Stimulated activated CD4-positive, alpha-beta T cell treated with anti-CD3 and anti-CD28 coated beads, TNF-alpha, amount 100 ng/mL, for 24 hours (primary cell): Measurements from ENCODE around the gene TDG.
A peak's percentile ranks its signal among the peaks of the same experiment; 100 is the strongest.

Source experiments
- DNase-seq, 3 experiments: peaks; one replicate each; pipeline ENCODE4 v3.0.0-alpha.2; 2020; ENCODE audit warnings: low read depth in 3 of 3

Gene TDG

DNA sequence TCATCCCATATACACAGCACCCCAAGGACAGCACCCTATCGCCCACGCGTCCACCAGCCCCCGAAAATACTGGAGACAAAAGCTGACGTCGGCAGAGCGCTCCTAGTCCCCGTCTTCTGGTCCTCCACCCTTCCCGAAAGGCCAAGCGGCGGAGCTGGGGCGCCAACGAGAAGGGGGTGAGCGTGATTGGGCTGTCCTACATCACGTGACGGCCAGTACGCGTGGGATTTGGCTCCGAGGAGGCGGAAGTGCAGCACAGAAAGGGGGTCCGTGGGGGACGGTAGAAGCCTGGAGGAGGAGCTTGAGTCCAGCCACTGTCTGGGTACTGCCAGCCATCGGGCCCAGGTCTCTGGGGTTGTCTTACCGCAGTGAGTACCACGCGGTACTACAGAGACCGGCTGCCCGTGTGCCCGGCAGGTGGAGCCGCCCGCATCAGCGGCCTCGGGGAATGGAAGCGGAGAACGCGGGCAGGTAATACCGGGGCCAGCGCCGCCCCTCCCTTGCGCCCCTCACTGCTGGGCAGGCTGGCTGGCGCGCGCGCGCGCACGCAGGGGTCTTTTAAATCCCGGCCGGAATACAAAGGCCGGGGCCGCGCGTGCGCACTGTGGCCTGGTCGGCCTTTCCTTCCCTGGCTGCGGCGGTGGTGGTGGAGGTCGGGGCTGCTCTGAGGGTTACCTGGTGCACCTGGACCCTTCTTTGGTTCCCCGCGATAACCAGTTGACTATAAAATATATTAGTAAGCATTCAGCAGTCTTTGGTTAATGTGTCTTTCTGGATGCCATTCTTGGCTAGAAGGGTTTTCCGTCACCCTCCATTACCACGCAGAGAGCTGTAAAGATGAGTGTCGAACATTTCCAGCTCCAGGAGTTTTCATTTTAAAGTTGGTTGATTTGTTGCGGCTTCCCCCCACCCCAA lies at the start of gene TDG:
TSS of gene TDG (plus strand) at position 283 of the 915 bp plus-strand sequence. CDS start at position 449, 166 bp downstream.
- DNase-seq, result peak; percentile 87 to 96 (median 95)

DNA sequence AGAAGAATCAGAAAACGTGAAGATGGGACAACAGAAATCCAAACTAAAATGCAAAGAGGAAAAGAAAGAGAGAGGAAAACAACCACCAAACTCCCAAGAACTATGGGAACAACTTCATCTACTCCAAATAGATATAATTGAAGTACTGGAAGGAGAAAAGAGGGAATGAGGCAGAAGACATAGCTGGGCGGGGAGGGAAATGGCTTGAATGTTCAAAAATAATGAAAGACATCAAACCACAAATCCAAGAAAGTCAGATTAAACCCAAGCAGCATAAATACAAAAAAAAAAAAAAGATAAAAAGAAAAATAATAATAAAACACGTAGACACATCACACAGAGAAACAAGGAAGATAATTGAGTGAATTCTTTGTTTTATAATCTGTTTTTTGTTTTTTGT lies 47.8 kb upstream of the TDG start:
- no peak for DNase-seq

DNA sequence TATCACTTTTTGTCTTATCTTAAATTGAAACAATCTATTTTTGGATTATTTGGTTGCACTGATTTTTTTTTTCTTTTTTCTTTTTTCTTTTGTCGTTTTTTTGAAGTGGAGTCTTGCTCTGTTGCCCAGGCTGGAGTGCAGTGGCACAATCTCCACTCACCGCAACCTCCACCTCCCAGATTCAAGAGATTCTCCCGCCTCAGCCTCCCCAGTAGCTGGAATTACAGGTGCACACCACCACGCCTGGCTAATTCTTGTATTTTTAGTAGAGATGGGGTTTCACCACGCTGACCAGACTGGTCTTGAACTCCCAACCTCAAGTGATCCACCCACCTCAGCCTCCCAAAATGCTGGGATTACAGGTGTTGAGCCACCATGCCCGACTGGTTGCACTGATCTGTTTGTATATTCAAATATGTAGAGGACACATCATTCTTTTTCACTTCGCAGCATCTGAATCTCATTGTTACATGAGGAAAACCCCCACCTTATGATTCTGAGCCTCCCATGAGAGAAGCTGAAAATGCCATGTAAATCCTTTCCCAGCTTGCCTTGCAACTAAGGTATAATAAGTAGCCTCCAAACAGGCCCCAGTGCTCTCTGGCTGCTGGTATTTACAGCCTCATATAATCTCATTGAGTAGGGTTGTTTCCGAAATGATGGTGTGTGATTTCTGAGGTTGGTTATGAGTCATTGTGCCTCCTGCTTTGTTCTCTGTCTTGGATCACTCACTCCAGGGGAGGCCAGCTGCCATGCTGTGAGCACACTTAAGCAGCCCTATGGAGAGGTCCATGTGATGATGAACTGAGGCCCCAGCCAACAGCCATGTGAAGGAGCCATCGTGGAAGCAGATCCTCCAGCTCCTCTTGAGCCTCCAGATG lies 40.7 kb upstream of the TDG start:
- peak in 2 of 3 experiments; percentile 31 to 48 for DNase-seq

DNA sequence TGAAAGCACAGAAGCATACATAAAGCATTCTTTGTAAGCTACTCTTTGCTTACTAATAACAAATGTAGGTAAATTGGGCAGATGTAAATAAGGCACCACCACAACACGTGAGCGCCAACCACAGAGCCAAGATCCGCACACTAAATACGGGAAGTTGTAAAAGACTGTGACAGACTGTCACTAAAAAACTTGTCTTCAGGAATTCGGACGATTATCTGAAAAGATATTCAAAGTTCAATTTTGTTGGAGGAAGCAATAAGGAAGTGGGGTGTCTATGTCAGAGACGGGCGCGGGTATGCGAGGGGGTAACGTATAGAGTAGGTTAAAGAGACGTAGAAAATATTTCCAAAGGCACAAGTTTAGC lies 37.0 kb upstream of the TDG start:
- peak in 2 of 3 experiments; percentile 24 to 48 for DNase-seq

GRCh38 chr12:103929046-103929783 lies 36.5 kb upstream of the TDG start:
- peak; percentile 66 to 75 (median 73) for DNase-seq

DNA sequence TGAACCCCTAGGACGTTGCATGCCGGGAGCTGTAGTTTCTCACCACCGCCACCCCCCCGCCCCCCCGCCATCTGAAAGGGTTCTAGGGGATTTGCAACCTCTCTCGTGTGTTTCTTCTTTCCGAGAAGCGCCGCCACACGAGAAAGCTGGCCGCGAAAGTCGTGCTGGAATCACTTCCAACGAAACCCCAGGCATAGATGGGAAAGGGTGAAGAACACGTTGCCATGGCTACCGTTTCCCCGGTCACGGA lies 36.0 kb upstream of the TDG start:
- DNase-seq, result peak in 1 of 3 experiments; percentile 70

DNA sequence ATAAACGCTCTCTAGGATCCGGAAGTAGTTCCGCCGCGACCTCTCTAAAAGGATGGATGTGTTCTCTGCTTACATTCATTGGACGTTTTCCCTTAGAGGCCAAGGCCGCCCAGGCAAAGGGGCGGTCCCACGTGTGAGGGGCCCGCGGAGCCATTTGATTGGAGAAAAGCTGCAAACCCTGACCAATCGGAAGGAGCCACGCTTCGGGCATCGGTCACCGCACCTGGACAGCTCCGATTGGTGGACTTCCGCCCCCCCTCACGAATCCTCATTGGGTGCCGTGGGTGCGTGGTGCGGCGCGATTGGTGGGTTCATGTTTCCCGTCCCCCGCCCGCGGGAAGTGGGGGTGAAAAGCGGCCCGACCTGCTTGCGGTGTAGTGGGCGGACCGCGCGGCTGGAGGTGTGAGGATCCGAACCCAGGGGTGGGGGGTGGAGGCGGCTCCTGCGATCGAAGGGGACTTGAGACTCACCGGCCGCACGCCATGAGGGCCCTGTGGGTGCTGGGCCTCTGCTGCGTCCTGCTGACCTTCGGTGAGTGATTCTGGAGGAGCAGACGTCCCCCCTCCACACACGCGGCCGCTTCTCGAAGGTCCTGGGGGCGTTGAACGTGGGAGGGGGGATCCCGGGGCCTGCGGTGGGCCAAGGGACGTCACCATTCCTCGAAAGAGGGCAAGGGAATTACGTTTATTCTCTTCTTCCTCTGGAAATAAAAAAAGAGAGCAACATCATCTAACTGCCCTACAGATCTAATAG lies 35.5 kb upstream of the TDG start, which contains the start of gene HSP90B1:
TSS of gene HSP90B1 (plus strand) at position 377 of the 753 bp plus-strand sequence. CDS start at position 483, 106 bp downstream.
- peak; percentile 98 to 100 (median 99) for DNase-seq

GRCh38 chr12:103930787-103931735 lies 34.6 kb upstream of the TDG start:
- peak in 1 of 3 experiments; percentile 19 for DNase-seq

- DNase-seq, result no peak
Observed at GRCh38 chr12:103933237-103933636, 32.4 kb upstream of the TDG start.

GRCh38 chr12:103936679-103937078 lies 29.0 kb upstream of the TDG start:
- DNase-seq, result no peak

GRCh38 chr12:103944964-103945363 lies 20.7 kb upstream of the TDG start:
- DNase-seq, result no peak

GRCh38 chr12:103947871-103948555 lies 17.7 kb upstream of the TDG start:
- no peak for DNase-seq

DNA sequence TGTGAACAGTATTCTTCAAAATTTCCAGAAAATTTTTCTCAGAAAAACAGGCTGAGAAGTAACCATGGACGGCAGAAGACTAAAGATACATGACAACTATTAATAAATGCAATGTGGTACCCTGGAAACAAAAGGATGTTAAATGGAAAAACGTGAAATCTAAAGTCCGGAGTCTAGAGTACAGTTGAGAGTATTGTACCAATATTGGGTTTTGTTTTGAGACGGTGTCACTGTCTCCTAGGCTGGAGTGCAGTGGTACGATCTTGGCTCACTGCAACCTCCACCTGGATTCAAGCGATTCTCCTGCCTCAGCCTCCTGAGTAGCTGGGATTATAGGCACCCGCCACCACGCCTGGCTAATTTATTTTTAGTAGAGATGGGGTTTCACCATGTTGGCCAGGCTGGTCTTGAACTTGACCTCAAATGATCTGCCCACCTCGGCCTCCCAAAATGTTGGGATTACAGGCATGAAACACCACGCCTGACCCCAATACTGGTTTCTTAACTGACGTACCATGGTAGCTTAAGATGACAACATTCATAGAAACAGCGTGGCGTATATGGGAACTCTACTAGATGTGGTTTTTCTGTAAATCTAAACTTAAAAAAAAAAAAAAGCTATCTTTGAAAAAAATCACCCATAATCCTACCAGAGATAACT lies 16.8 kb upstream of the TDG start:
- no peak for DNase-seq

- DNase-seq, result no peak
Observed at GRCh38 chr12:103952497-103952896, 13.2 kb upstream of the TDG start.

DNA sequence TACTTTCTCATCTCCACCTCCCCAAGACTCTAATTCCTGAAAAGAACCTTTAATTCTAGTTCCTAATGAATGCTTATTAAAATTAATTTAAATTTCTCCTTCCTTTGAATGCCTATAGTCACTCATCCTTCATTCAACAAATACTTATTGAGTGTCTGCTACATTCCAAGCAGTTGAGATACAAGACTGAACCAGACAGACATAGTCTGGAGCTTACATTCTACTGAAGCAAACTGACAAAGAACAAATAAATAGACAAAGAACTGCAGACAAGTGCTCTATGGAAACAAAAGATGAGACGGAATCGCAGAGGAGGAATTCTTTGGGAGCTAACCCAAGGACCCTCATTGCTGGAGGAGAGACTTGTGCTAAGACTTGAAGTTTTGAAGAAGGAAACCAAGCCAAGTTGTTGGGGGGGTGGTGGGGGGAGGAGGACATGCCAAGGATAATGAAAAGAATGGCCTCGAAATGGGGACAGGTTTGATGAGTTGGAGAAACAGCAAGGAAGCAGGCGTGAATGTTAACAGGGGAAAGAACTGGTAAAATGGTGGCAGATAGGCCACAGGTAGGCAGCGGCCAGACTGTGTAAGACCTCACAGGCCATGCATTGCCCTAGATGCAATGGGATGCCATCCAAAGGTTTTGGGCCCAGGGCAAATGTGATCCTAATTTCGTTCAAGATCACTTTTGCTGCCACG lies 9.7 kb upstream of the TDG start:
- DNase-seq, result no peak

DNA sequence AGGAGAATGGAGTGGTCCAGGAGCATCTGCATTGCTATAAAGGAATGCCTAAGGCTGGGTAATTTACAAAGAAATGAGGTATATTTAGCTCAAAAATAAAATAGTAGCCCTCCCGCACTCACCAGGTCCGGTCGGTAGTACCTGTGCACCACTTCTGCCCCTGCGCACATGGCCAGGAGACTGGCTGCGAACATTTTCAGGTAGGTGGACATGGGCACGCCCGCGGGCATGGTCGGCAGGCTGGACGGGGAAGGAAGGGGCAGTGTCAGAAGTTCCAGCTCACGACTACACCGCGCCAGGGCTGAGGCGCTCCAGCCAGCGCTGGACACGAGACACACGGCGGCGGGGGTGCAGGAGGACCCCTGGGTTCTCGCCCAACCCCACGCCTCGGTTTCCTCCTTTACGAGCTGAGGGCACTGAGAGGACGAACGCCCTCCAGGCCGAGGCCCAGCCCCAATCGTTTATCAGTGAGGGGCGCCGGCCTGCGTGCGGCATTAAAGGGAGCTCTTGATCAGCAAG lies 9.1 kb upstream of the TDG start:
- DNase-seq, result peak in 1 of 3 experiments; percentile 12

- DNase-seq, result no peak
Observed at GRCh38 chr12:103957865-103958388, 7.7 kb upstream of the TDG start.

GRCh38 chr12:103958621-103959020 lies 7.1 kb upstream of the TDG start:
- no peak for DNase-seq
